Stimulated activated CD4-positive, alpha-beta T cell treated with anti-CD3 and anti-CD28 coated beads, TNF-alpha, amount 100 ng/mL, for 48 hours (primary cell): ENCODE measurements around the gene SCARB1.
"Not testable (repeated sequence)": the region's sequence is repeated elsewhere in the genome, so short reads cannot be mapped to it uniquely, and the experiment has no call there.

ENCODE experiments used
- DNase-seq, 3 donors: peaks; one replicate each; pipeline ENCODE4 v3.0.0-alpha.2; 2020; ENCODE audit warnings: low read depth in 3 of 3

Gene SCARB1

GRCh38 chr12:124863416-124864325, at the start of gene SCARB1:
Gene SCARB1 (minus strand): TSS chr12:124863864. CDS start chr12:124863720, 144 bp downstream.
- DNase-seq = peak; percentile 61 to 75 (median 66)

GRCh38 chr12:124912529-124913287, 49.0 kb upstream of the SCARB1 start:
- DNase-seq = not testable (repeated sequence)

- DNase-seq = not testable (repeated sequence)
Measured at GRCh38 chr12:124911521-124911920, 47.9 kb upstream of the SCARB1 start.

- no peak for DNase-seq
Measured at GRCh38 chr12:124910561-124911478, 47.2 kb upstream of the SCARB1 start.

GRCh38 chr12:124909831-124910560, 46.3 kb upstream of the SCARB1 start:
- no peak for DNase-seq

GRCh38 chr12:124906606-124907261, 43.1 kb upstream of the SCARB1 start:
- DNase-seq = peak; percentile 72 to 90 (median 88)

GRCh38 chr12:124904306-124905098, 40.8 kb upstream of the SCARB1 start:
- no peak for DNase-seq

GRCh38 chr12:124902916-124903315, 39.3 kb upstream of the SCARB1 start:
- DNase-seq = no peak

GRCh38 chr12:124901003-124901402, 37.3 kb upstream of the SCARB1 start:
- no peak for DNase-seq

- not testable (repeated sequence) for DNase-seq
Measured at GRCh38 chr12:124900345-124900795, 36.7 kb upstream of the SCARB1 start.

GRCh38 chr12:124898923-124899294, 35.2 kb upstream of the SCARB1 start:
- no peak for DNase-seq

- DNase-seq = peak; percentile 46 to 57 (median 50)
Measured at GRCh38 chr12:124898200-124898922, 34.7 kb upstream of the SCARB1 start.

GRCh38 chr12:124896461-124896860, 32.8 kb upstream of the SCARB1 start:
- no peak for DNase-seq

- DNase-seq = no peak
Measured at GRCh38 chr12:124893792-124894516, 30.3 kb upstream of the SCARB1 start.

GRCh38 chr12:124888260-124888659, 24.6 kb upstream of the SCARB1 start:
- DNase-seq = no peak

GRCh38 chr12:124887766-124888165, 24.1 kb upstream of the SCARB1 start:
- not testable (repeated sequence) for DNase-seq

- DNase-seq = no peak
Measured at GRCh38 chr12:124884587-124885438, 21.1 kb upstream of the SCARB1 start.
